Measurements from ENCODE around the gene SURF1. TPM values are rescaled to one million over a fixed set of nuclear protein-coding genes. Genes with fewer than 3 reads are reported as not detected.

The SURF1 gene
- polyA plus RNA-seq, 3 donors, result 60.5 to 140 (median 98.4) TPM

DNA sequence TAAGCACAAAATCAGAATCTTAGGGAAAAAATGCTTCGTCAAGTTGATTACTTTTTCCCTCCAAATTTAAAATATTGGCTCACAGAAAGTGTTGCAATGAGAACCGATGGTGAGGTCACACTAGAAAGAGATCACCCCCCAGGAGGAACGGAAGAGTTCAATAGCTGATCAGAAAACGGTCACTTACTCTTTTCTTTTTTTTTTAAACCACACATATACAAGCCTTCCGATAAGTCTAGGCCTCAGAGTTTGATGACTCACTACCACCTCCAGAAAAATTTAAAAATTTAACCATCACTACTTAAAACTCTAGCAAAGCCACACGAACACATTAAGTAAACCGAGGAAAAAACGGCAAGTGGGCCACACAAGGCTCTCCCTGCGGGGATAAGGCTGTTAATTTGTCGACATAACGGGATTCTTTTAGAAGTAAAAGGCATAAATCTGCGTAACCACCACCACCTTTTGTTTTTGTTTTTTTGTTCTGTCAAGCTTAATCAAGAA lies 18.4 kb upstream of the SURF1 start:
- Mint-ChIP-seq H3K4me3 (peak overlapping the region; percentile 94 to 97), H3K9me3 (no peaks in the 10 kb centered on the region), H3K27me3 (ENCODE audit: low read depth in 3 of 3) (peaks cover 0 to 5% (median 3%) of the 10 kb centered on the region in 3 donors), H3K4me1 (peaks cover 65% of the 10 kb centered on the region), H3K27ac (peak overlapping the region; percentile 89 to 96 (median 94)), H3K36me3 (peaks cover 21 to 34% of the 10 kb centered on the region in 2 donors)
- Histone ChIP-seq H3K36me3 (replicated peaks in 1 of 2; ENCODE audit: control insufficient read depth in 1 of 2, insufficient read depth in 2 of 2, low read length in 2 of 2) (peaks cover 20 to 29% of the 10 kb centered on the region in 2 donors), H3K27me3 (ENCODE audit: control insufficient read depth in 2 of 2, insufficient read depth in 2 of 2, low read length in 2 of 2) (no peaks in the 10 kb centered on the region), H3K9me3 (replicated peaks in 1 of 2; ENCODE audit: control insufficient read depth in 1 of 2, insufficient read depth in 1 of 2, low read length in 2 of 2) (no peaks in the 10 kb centered on the region), H3K9ac (ENCODE audit: insufficient read depth, low read length, poor library complexity, severe bottlenecking) (peak overlapping the region; percentile 96), H4K20me1 (ENCODE audit: insufficient read depth, low read length) (peaks cover 57% of the 10 kb centered on the region), H3K4me1 (ENCODE audit: control insufficient read depth in 1 of 2, insufficient read depth in 2 of 2, low read length in 2 of 2) (peaks cover 21 to 56% of the 10 kb centered on the region in 2 donors), H3K79me2 (ENCODE audit: insufficient read depth, low read length) (peaks cover 61% of the 10 kb centered on the region), H3K27ac (ENCODE audit: low read depth in 1 of 2, low read length in 2 of 2) (peak overlapping the region; percentile 71 to 83), H3K4me2 (replicated peaks; ENCODE audit: extremely low read depth, low read length, poor library complexity, severe bottlenecking) (peak overlapping the region; percentile 85), H2AFZ (ENCODE audit: insufficient read depth, low read depth, low read length, poor library complexity, severe bottlenecking) (peak overlapping the region; percentile 98), H3K4me3 (replicated peaks in 1 of 3; ENCODE audit: low read depth in 2 of 3, low read length in 3 of 3) (peak overlapping the region; percentile 65 to 95 (median 86))
- no peak for TF ChIP-seq CTCF (IDR thresholded peaks at IDR 0.05)
- peak in 2 of 3 donors; percentile 31 to 49 for DNase-seq
- intact Hi-C loops (cut with micrococcal nuclease), result loop anchor here (2.0 to 10.0 kb wide), 2 partner anchors 18 to 340 kb away; partner anchors contain the start of genes GTF3C5 (in 1 of the 2), SURF1 (in 1 of the 2) and SURF2 (in 1 of the 2)
- WGBS (ENCODE audit: insufficient coverage), result 0% methylated on average over 4 of the region's 12 CpGs

- Mint-ChIP-seq H3K4me1 (peaks cover 60% of the 10 kb centered on the region), H3K9me3 (no peaks in the 10 kb centered on the region), H3K27ac (peak overlapping the region in 2 of 7 donors; percentile 1 to 39), H3K27me3 (ENCODE audit: low read depth in 3 of 3) (peaks cover 0 to under 1% (median 0%) of the 10 kb centered on the region in 3 donors), H3K4me3 (no peak overlapping the region), H3K36me3 (peaks cover 35 to 55% of the 10 kb centered on the region in 2 donors)
- peaks cover 21 to 51% of the 10 kb centered on the region in 2 donors for H3K4me1 ChIP-seq (ENCODE audit: control insufficient read depth in 1 of 2, insufficient read depth in 2 of 2, low read length in 2 of 2)
- peak overlapping the region in 1 of 2 donors; percentile 59 for H3K27ac ChIP-seq (ENCODE audit: low read depth in 1 of 2, low read length in 2 of 2)
- no peaks in the 10 kb centered on the region for H3K9me3 ChIP-seq (replicated peaks in 1 of 2; ENCODE audit: control insufficient read depth in 1 of 2, insufficient read depth in 1 of 2, low read length in 2 of 2)
- H4K20me1 ChIP-seq (ENCODE audit: insufficient read depth, low read length), result peaks cover 82% of the 10 kb centered on the region
- peak overlapping the region; percentile 29 for H3K9ac ChIP-seq (ENCODE audit: insufficient read depth, low read length, poor library complexity, severe bottlenecking)
- H3K4me2 ChIP-seq (replicated peaks; ENCODE audit: extremely low read depth, low read length, poor library complexity, severe bottlenecking), result peak overlapping the region; percentile 2
- peaks cover 86% of the 10 kb centered on the region for H3K79me2 ChIP-seq (ENCODE audit: insufficient read depth, low read length)
- H2AFZ ChIP-seq (ENCODE audit: insufficient read depth, low read depth, low read length, poor library complexity, severe bottlenecking), result no peak overlapping the region
- intact Hi-C loops (cut with micrococcal nuclease), result loop anchor here in 1 of 2 donors (10.0 kb wide), 1 partner anchor 337 kb away; the partner anchor contains the start of gene GTF3C5
- 87% methylated on average over 7 of the region's 7 CpGs for WGBS (ENCODE audit: insufficient coverage)
- H3K36me3 ChIP-seq (replicated peaks in 1 of 2; ENCODE audit: control insufficient read depth in 1 of 2, insufficient read depth in 2 of 2, low read length in 2 of 2), result peaks cover 40 to 54% of the 10 kb centered on the region in 2 donors
- TF ChIP-seq CTCF (IDR thresholded peaks at IDR 0.05), result no peak
- DNase-seq, result no peak
- H3K27me3 ChIP-seq (ENCODE audit: control insufficient read depth in 2 of 2, insufficient read depth in 2 of 2, low read length in 2 of 2), result no peaks in the 10 kb centered on the region
- no peak overlapping the region for H3K4me3 ChIP-seq (replicated peaks in 1 of 3; ENCODE audit: low read depth in 2 of 3, low read length in 3 of 3)
Measured at GRCh38 chr9:133372144-133372543, 15.9 kb upstream of the SURF1 start.

Measured in CD14-positive monocyte (primary cell).